GM18507 (cell line): Measurements from ENCODE around the gene GATD1.

ENCODE experiments used
- DNase-seq: peaks from one replicate; pipeline ENCODE4 v3.0.0; 2011; ENCODE audit warnings: low read depth; ENCODE audit not compliant: insufficient read length; ENCODE audit errors: extremely low spot score
- FAIRE-seq: peaks from 2 replicates; lab custom pipeline; 2011; peaks lifted over from hg19 to GRCh38; lab: Jason Lieb, UNC

The GATD1 gene

DNA sequence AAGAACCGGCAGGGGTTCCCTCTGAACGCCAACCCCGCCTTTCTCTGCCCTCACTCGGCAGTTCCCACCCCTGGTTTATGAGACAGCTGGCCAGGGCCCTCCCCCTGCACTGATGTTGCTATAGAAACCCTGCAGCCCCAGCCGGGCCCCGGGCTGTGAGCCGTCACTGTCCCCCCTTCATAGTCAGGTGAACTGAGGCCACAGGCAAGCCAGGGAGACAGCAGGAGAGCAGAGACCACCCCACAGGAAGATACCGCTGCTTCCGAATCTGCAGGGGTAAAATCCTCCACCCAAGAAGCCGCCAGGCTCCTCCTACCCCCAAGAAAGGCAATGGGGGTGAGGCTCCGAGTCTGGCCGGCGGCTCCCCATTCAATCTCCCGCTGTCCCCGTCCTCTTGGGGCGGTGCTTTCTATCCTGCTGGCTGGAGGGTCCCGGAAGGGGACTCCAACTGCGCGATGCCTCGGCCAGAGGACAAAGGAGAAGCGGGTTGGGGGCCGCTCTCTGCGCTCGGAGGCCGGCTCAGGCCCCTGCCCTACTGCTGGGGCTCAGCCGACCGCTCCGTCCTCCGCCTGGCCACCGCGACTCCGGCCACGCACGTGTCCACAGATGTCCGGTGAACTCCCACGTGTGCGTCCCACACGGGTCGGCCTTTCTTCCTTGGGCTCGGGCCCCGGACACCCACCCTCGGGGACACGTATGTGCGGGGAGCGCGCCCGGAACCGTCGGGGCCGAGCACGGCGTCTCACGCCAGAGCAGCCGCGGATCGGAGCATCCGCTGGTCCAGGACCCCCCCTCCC is 20.2 kb upstream of the GATD1 start:
- peak; percentile 90 for FAIRE-seq
- DNase-seq, result peak; percentile 65

DNA sequence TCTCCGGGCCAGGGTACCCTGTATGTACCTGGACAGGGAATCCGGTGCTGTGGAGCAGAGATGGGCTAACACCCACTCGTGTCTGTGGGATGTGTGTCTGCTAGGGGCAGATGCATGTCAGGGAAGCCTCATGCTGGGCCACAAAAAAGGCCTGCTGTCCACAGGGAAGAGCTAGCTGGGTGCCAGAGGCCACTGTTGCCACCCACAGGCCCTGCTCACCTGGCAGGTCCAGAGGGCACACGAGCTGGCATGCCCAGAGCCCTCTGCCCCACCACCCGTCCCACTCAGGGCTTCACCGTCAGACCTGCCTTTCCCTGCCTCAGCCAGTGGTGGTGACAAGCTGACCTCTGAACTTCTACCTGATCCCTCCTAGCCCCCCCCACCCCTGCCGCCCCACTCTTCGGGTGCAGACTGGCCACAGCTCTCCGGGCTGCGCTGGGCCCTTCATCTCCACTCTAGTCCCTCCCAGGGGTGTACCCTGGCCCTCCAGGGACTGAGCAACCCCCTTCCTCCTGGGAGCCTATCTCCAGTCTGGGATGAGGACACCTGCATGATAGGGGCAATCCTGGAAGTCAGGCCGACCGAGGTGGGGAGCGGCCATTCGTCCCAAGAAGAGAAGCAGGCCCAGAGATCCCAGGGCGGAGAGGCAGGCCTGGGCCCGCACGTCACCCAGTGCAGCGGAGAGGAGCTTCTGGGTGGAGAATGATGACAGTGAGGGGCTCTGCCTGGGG is 19.4 kb upstream of the GATD1 start:
- DNase-seq, result no peak

DNA sequence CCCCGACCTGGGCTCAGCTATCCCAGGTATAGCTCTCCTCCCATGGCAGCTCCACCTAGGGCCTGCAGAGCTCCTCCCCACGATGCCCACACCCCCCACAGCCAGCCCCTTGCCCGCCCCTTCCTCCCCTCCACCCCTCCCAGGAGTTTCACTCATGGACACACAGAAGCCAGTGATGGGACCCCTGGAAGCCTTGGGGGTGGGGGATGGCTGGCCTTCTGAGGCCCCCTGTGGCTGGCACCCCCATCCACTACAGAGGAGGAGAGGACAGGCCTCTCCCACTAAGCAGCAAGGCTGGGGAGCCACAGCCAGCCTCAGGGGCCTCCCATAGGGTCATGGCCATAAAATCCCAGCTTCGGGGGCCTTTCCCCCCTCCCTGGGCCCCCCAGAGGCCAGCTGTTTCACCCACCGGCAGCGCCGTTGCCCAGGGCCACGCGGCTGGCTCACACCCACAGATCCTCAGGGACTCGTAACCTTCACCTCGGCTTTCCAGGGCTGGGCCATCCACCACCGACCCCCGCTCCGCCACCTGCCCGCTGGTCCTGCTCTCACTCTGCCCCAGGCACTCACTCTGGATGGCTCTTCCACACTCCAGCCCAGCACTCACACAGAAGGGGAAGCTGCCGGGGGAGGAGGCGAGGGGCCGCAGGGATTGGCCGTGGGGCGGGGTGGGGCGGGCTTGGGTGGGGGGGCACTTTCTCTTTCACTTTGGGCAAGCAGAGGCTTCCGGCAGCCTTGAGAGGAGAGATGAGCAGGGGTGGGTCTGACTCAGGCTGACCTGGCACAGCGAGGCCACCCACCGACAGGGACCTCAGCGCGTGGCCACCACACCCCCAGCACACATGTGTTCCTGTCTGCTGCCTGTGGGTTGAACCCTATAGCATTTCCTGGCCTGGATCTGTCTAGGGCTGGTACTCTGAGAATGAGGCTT is 18.6 kb upstream of the GATD1 start:
- FAIRE-seq, result peak; percentile 61
- DNase-seq, result peak; percentile 85

More for the DNA sequence above, 19.4 kb upstream of the GATD1 start:
- FAIRE-seq, result no peak

DNA sequence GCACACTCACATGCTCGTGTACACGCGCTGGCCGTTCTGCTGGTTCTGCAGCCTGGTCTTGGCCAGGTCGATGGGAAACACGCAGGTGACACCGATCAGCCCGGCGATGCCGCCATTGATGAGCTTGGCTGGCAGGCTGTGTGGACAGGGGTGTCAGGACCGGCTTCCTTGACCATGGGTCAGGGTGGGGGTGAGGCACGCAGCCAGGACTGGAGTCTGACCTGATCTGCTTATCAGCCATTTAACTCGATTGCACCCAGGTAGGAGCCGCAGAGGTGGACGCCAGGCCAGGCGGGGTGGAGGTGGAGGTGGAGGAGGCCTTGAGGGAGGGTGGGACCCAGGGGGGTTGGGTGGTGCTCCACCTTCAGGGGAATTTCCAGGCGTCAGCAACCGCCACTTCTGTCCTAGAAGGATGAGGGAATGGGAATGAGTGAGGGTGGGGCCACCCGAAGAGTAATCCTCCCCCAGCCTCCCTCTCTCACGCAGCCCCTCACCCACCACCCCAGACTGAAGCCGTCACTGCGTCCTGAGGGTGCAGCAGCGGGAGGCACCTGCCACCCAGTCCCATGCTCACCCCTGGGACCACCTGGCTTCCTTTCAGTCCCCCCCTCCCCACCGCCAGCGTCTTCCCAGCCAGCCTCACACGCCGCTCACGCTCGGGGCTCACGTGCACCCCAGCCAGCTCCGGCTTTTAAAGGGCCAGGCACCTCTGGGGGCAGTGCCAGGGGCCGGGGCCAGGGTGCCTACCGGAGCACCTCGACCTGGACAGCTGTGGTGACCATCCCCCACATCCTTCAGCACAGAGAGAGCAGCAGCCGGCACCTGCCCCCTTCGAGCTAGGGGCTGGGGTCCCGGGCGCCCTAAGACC is 17.7 kb upstream of the GATD1 start:
- DNase-seq, result no peak

DNA sequence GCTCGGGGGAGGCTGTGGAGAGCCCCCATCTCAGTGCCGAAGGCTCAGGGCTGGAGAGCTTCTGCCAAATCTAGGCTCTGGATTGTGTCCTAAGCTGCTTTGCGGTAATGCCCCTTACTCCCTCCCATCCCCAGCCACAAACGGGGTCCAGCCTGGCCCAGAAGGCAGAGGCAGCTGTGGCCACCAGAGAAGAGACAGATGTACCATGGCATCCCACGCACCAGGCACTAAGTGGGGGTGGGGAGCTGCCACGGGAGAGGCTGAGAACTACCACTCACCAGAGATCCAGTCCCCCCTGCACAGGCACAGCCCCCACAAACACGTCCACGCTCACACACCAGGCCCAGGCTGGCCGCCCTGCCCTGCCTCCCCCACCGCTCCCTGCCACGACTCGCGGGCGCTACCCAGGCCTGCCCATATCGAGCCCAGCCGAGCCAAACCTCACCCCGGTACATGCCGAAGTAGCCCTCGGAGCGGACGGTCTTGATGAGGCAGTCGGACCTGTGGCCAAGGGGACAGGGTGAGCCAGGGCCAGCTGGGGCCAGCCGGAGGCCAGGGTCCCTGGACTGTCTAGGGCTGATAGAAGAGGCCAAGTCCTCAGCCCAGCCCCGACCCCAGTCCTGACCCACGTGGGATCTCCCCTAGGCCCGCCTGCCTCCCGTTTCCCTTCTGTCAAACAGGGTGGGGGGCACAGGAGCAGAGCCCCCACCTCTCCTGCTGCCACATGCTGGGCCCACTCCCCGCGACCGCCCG is 16.9 kb upstream of the GATD1 start:
- no peak for DNase-seq

More for the DNA sequence above, 17.7 kb upstream of the GATD1 start:
- no peak for FAIRE-seq

DNA sequence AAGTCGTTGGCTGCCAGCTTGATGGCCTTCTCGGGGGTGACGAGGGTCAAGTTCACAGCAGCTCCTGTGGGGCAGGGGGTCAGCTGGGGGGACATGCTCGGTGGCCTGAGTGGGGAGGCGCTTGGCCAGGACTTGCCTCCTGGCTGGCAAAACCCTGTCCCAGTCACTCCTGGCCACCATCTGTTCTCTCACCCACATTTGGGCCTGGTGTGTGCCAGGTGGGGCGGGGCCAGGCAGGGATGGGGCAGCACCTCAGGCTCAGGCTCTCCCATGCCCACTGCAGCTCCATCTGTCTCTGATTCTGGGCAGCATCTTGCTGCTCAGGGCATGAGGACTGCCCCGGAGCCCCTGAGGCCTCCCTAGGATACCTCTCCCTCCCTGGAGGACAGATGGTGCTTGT is 16.3 kb upstream of the GATD1 start:
- no peak for DNase-seq
- no peak for FAIRE-seq

More for the DNA sequence above, 16.9 kb upstream of the GATD1 start:
- no peak for FAIRE-seq

DNA sequence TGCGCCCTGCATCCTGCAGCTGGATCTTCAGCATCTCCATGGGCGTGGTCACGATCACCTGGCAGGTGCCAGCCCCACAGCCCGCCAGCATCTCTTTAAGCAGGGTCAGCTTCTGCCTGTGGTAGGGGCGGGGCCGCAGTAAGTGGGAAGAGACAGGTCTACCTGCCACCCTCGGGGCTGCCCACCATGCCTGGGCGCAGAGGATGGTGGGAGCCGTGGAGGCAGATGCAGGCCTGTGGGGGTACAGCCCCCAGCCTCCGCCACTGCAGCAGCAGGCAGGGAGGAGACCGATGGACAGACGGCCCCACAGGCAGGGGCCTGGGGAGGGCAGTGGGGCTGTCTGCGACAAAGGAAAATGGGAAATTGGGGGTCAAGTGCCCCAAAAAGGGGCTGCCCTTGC is 15.6 kb upstream of the GATD1 start:
- no peak for FAIRE-seq
- no peak for DNase-seq

DNA sequence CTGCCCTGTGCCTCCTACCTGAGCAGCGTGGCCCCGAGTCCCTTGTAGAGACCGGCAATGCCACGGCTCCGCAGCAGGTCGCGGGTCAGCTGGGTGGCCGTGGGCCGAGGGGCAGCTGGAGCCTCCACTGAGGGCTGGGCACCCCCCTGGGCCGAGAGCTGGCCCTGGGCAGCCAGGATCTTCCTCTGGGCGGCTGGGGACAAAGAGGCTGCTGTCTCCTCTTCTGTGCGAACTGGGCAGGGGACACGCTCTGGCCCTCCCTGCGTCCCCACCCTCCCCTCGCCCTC is 15.2 kb upstream of the GATD1 start:
- DNase-seq, result no peak
- no peak for FAIRE-seq

DNA sequence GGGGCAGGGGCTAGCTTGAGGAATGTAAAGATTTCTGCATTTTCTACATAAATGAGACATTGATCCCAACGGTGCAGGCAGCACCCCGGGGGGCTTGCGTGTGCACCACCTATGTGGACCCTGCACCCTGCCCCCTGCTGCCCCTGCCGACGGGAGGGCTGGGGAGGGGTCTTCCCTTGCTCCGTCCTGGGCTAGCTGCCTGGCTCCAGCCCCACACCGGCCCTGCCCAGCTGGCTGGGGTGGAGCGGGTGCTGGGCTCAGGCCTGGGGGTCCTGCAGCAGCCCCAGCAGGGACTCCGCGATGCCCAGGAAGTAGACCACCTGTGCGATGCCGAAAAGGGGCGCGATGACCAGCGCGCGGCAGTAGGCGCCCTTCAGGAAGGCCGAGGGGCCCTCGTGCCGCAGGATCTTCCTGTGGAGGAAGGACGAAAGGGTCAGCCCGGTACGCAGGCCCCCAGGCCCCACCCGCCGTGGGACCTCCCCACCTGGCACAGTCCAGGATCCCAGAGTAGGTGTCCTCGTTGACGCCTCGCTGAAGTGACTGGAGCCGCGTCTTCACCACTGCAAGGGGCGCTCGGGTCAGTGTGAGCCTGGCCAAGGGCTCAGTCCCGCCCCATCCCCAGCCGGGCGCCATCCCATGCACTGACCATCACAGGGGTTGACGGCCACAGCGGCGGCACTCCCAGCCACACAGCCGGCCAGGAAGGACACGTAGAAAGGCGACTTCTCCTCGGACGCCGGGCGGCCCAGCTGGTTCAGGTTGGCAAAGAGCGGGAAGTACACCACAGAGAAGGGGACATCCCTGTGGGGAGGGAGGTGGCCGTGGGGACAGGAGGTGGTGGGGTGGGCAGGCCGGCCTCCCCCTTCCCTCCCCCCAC is 14.6 kb upstream of the GATD1 start:
- FAIRE-seq, result no peak
- no peak for DNase-seq

DNA sequence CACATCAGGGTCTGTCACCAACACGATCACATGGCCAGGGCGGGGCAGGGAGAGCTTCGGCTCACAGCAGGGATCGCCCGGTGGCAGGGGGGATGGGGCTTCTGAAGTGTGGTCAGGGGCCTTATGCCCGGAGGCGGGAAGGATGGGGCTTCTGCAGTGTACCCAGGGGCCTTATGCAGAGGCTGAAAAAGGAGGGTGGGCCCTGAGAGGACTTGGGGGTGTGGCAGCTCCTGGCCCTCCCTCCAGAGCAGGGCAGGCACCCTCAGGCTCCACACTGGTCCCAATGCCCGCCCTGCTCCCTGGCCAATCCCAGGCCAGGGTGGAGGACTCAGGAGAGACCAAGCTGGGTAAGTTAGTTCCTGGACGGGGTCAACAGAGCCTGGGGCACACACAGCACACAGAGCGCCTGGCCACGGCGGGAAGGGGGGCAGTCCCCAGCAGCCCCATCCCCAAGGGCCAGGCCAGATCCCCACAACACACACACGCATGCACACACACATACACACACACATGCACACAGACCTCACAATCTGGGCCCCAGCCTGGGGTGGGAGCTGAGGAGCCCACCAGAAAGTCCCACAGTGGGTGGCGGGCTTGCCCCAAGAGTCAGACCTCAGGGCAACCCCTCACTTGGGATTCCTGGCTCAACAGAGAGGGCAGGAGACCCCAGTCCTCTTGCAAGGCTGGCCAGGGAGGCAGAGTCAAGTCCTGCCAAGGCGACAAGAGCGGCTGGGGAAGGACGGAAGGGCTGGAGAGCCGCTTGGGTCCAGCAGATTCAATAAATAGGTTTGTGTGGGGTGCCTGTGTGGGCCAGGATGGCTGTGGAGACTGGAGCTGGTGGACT is 13.7 kb upstream of the GATD1 start:
- DNase-seq, result no peak
- FAIRE-seq, result no peak

DNA sequence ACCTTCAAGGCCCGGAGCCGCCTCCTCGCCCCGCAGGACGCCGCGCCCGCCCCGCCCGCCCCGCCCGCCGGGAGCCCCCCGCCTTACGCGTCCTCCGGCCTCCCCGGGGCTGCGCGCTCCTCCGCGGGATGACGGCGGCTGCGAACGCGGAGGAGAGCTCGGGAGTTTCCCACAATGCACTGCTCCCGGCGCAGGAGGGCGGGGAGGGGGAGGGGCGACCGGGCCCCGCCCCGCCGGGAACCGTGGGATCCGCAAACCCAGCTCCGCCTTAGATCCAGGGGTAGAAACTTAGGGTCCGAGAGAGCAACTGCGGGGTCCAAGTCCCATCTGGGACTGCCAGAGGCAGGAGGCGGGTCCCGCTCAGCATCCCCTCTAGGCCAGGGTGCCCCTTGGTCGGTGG is 12.7 kb upstream of the GATD1 start, which contains the start of gene CEND1:
TSS of gene CEND1 (minus strand) at position 148 of the 400 bp plus-strand sequence. CDS start 1,514 bp downstream, outside the sequence.
- DNase-seq (peak; percentile 57), FAIRE-seq (no peak)

DNA sequence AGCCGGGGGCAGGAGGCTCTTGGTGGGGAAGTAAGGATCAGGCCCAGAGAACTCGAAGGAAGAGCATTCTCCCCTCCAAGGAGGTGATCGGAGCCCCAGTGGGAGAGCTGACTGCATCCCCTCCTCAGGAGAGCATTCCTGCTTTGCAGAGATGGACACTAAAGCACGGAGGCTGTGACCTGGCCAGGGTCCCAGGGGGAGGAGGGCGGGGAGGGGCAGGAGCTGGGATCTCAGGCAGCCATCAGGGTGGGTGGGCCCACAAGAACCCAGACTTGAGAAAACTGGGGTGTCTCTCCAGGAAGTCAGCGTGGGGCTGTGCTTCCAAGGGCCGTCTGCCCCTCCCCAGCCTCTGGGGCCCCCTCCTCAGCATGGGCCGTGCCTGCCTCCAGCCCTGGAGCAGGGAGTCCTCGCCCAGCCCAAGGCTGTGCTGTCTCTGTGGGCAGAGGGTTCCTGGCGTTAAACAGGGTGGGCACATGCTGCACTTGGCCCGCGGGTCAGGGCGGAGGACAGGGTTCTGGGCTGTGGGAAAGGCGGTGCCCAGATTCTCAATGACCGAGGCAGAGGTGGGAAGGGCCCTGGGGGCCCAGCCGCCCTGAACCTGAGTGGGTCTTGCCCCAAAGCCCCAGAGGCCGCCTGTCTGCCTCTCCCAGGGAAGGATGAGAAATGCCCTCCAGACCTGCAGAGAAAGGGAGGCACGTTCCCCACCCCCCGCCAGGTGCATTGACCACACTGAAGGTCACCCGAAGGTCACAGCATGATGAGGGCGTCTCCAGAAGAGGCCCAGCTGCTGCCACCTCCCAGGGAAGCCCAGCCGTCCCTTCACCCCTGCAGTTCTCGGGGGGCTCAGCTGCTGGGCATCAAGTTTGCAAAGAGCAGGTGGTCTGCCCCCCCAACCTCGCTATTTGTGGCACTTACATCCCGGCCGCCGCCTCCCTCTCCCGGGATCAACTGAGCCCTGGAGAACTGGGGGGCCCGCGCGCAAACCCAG is 12.0 kb upstream of the GATD1 start:
- DNase-seq (no peak), FAIRE-seq (peak; percentile 45)

DNA sequence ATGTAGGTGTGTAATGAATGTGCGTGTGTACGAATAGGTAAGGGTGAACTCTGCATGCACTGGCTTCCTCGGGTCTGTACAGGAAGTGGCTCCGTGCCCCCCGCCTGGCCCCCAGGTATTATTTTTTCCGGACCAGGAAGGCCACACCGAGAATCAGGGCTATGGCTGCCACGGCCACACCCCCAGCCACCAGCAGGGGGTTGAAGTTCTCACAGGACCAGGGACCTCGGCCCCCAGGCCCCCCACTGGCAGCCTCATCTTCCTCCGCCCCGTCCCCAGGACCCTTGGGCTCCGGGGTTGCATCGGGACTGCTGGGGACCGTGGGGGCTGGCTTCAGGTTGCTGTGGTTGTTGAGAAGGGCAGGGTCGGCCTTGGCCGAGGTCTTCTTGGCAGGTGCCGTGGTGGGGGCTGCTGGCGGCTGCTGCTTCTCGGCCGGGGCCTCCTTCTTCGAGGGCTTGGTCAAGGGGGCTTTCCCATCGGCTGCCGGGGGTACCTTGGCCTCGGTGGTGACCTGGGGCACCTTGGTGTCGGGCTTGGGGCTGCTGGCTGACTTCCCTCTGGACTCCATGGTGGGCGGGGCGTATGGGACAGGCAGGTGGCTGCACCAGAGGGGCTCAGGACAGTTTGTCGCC is 10.8 kb upstream of the GATD1 start:
- DNase-seq (no peak), FAIRE-seq (no peak)

DNA sequence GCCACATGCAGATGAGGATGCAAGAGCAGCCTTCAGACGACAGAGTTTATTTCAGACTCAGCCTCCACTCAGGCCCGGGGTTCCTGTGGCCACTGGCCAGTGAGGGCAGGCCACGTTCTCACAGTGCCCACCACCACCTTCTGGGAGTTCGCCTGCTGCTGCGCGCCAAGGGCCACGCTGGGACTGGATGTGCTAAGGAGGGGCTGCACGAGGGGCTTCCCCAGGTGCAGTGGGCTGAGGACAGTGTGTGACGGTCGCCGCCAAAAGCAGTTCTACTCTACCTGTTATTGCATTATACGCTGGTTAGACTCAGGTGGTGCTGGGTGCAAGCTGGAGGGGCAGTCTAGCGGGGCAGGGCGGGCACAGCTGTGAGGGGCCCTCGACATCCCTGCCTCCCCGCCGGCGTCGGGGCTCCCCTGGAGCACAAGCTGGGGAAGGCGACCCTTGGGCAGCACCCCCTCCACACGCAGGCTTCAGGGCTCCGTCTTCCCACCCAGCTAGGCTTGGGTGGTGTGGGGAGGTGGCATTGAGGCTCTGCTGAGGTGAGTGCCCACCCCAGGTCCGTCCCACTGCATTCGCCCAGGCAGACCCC is 9.9 kb upstream of the GATD1 start:
- FAIRE-seq, result no peak
- no peak for DNase-seq
